Nephron (organoid): ENCODE measurements around the gene ADIPOR2.
"Not testable (repeated sequence)": the region's sequence is repeated elsewhere in the genome, so short reads cannot be mapped to it uniquely, and the experiment has no call there.

Source experiments
- H3K27ac Mint-ChIP-seq, 3 experiments: 2 replicates each; pipeline ENCODE4 v1.8.0; 2020; ENCODE audit warnings: mixed read lengths in 3 of 3, mild to moderate bottlenecking in 2 of 3, moderate library complexity in 1 of 3
- H3K27me3 Mint-ChIP-seq: 2 replicates; pipeline ENCODE4 v1.8.0; 2021; ENCODE audit warnings: low read depth, mild to moderate bottlenecking, moderate library complexity, mixed read lengths
- H3K36me3 Mint-ChIP-seq: 2 replicates; pipeline ENCODE4 v1.8.0; 2020; ENCODE audit warnings: low read depth, mixed read lengths
- H3K4me1 Mint-ChIP-seq: 2 replicates; pipeline ENCODE4 v1.8.0; 2020; ENCODE audit warnings: mixed read lengths
- H3K4me3 Mint-ChIP-seq, 3 experiments: 2 replicates each; pipeline ENCODE4 v1.8.0; 2020; ENCODE audit warnings: mild to moderate bottlenecking in 3 of 3, mixed read lengths in 3 of 3, moderate library complexity in 2 of 3
- H3K9me3 Mint-ChIP-seq: 2 replicates; pipeline ENCODE4 v1.8.0; 2020; ENCODE audit warnings: mixed read lengths
- CTCF ChIP-seq, 3 experiments: fragments of 200-600 bp; sonication (generic); IDR thresholded peaks; one replicate each; pipeline ENCODE4 v1.5.0; 2021; ENCODE audit warnings: antibody characterized with exemption in 3 of 3; ENCODE audit not compliant: unreplicated experiment in 3 of 3

ADIPOR2 gene

GRCh38 chr12:1681493-1681807 lies 9.4 kb upstream of the ADIPOR2 start:
- TF ChIP-seq CTCF (IDR thresholded peaks at IDR 0.05; ENCODE audit: unreplicated experiment in 3 of 3): no peak
- Mint-ChIP-seq H3K36me3 (no peaks in the 10 kb centered on the region), H3K4me3 (no peak overlapping the region), H3K9me3 (peaks cover 3% of the 10 kb centered on the region), H3K27ac (no peak overlapping the region), H3K27me3 (peaks cover 8% of the 10 kb centered on the region), H3K4me1 (no peaks in the 10 kb centered on the region)

- peak overlapping the region in 1 of 3 experiments; percentile 53 for H3K27ac Mint-ChIP-seq
- peaks cover 18% of the 10 kb centered on the region for H3K4me1 Mint-ChIP-seq
- no peaks in the 10 kb centered on the region for H3K36me3 Mint-ChIP-seq
- peak overlapping the region; percentile 58 to 77 (median 69) for H3K4me3 Mint-ChIP-seq
- no peaks in the 10 kb centered on the region for H3K9me3 Mint-ChIP-seq
- no peaks in the 10 kb centered on the region for H3K27me3 Mint-ChIP-seq
- TF ChIP-seq CTCF (IDR thresholded peaks at IDR 0.05; ENCODE audit: unreplicated experiment in 3 of 3): no peak
Observed at GRCh38 chr12:1688086-1688710, 2.7 kb upstream of the ADIPOR2 start.

- no peaks in the 10 kb centered on the region for H3K27me3 Mint-ChIP-seq
- H3K36me3 Mint-ChIP-seq: no peaks in the 10 kb centered on the region
- H3K27ac Mint-ChIP-seq: peak overlapping the region; percentile 62 to 99 (median 98)
- H3K9me3 Mint-ChIP-seq: no peaks in the 10 kb centered on the region
- peaks cover 23% of the 10 kb centered on the region for H3K4me1 Mint-ChIP-seq
- peak overlapping the region; percentile 93 to 96 (median 93) for H3K4me3 Mint-ChIP-seq
- TF ChIP-seq CTCF (IDR thresholded peaks at IDR 0.05; ENCODE audit: unreplicated experiment in 3 of 3): no peak
Observed at GRCh38 chr12:1691123-1692007, 495 bp downstream of the ADIPOR2 start.

- Mint-ChIP-seq H3K27me3 (no peaks in the 10 kb centered on the region), H3K36me3 (no peaks in the 10 kb centered on the region), H3K27ac (peak overlapping the region; percentile 62 to 98 (median 90)), H3K4me1 (peaks cover 32% of the 10 kb centered on the region), H3K9me3 (no peaks in the 10 kb centered on the region), H3K4me3 (peak overlapping the region; percentile 93 to 96 (median 93))
- no peak for TF ChIP-seq CTCF (IDR thresholded peaks at IDR 0.05; ENCODE audit: unreplicated experiment in 3 of 3)
Observed at GRCh38 chr12:1692226-1692625, 1.4 kb downstream of the ADIPOR2 start.

- Mint-ChIP-seq H3K27ac (no peak overlapping the region), H3K4me1 (peaks cover 37% of the 10 kb centered on the region), H3K27me3 (no peaks in the 10 kb centered on the region), H3K4me3 (peak overlapping the region; percentile 50 to 66 (median 63)), H3K9me3 (no peaks in the 10 kb centered on the region), H3K36me3 (no peaks in the 10 kb centered on the region)
- no peak for TF ChIP-seq CTCF (IDR thresholded peaks at IDR 0.05; ENCODE audit: unreplicated experiment in 3 of 3)
Observed at GRCh38 chr12:1692895-1693610, 2.2 kb downstream of the ADIPOR2 start.

- not testable (repeated sequence) for H3K27me3 Mint-ChIP-seq, H3K9me3 Mint-ChIP-seq, H3K4me3 Mint-ChIP-seq, H3K27ac Mint-ChIP-seq
- Mint-ChIP-seq H3K36me3 (peaks cover 11% of the 10 kb centered on the region), H3K4me1 (peaks cover 41% of the 10 kb centered on the region)
Observed at GRCh38 chr12:1695097-1695496, 4.2 kb downstream of the ADIPOR2 start.
